ENCODE results near the gene STXBP6. TPM values are rescaled to one million over a fixed set of nuclear protein-coding genes. Genes with fewer than 3 reads are reported as not detected.

Gene STXBP6
- total and polyA plus RNA-seq, 2 of the 13 experiments (the other 11 are each of a cell fraction or from before 2014, with no cell fraction given), result 35.3 to 42.8 TPM

DNA sequence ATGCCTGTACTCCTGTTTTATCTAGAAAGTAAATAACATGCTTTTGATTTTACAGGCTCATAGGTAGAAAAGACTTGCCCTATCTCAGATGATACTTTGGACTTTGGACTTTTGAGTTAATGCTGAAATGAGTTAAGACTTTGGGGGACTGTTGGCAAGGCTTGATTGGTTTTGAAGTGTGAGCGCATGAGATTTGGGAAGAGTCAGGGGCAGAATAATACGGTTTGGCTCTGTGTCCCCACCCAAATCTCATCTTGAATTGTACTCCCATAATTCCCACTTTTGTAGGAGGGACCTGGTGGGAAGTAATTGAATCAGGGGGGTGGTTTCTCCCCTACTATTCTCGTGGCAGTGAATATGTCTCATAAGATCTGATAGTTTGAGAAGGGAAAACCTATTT, 259.8 kb downstream of the STXBP6 start (continued):
- TF ChIP-seq, protein P1, sequence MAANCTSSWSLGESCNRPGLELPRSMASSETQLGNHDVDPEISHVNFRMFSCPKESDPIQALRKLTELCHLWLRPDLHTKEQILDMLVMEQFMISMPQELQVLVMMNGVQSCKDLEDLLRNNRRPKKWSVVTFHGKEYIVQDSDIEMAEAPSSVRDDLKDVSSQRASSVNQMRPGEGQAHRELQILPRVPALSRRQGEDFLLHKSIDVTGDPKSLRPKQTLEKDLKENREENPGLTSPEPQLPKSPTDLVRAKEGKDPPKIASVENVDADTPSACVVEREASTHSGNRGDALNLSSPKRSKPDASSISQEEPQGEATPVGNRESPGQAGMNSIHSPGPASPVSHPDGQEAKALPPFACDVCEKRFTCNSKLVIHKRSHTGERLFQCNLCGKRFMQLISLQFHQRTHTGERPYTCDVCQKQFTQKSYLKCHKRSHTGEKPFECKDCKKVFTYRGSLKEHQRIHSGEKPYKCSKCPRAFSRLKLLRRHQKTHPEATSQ (CRISPR knock-in tag; IDR thresholded peaks at IDR 0.05; ENCODE audit: borderline replicate concordance), result peak; percentile 80; the same call in 1 of the 2 replicates
- TF ChIP-seq ZNF567 (CRISPR knock-in tag; IDR thresholded peaks at IDR 0.05; ENCODE audit: borderline replicate concordance) (no peak), ZNF569 (CRISPR knock-in tag; IDR thresholded peaks at IDR 0.05; ENCODE audit: borderline replicate concordance) (no peak), ZNF446 (CRISPR knock-in tag; IDR thresholded peaks at IDR 0.05) (no peak), ZNF530 (CRISPR knock-in tag; IDR thresholded peaks at IDR 0.05; ENCODE audit: low read depth) (no peak), SOX13 (IDR thresholded peaks at IDR 0.05) (no peak), SOX13 (CRISPR knock-in tag; conservative IDR thresholded peaks at IDR 0.05 in 1 of 2, IDR thresholded peaks at IDR 0.05 in 1 of 2) (no peak), POLR2AphosphoS5 (IDR thresholded peaks at IDR 0.05; ENCODE audit: low read depth, low read length) (no peak), KAT7 (CRISPR knock-in tag; IDR thresholded peaks at IDR 0.05; ENCODE audit: borderline replicate concordance) (no peak)

DNA sequence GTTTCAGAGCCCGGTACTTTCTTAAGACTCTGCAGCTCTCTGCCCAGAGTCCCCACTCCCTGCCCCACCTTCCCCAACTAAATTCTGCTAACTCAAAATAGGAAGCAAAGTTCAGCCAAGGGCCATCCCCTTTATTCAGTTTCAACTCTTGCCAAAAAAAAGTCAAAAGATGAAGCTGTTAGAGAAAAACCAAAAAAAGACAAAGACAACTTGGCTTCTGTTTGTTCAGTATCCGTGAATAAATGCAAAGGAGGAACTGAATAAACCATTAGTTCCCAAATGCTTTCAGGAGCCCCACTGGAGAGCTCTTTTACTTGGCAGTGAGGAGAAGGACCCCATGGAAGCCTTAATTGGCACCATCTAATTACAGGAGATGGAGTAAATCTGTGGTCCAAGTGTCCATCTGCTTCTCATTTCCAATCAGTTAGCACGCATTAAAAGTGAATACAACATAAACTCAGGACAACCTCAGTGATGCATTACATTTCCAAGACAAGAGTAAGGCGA, 260.5 kb downstream of the STXBP6 start:
- Histone ChIP-seq H3K9me3 (ENCODE audit: low read length) (no peaks in the 10 kb centered on the region), H2AFZ (ENCODE audit: low read length) (no peak overlapping the region), H3K27ac (ENCODE audit: extremely low read length, insufficient read depth, low read length) (no peak overlapping the region), H3K9ac (ENCODE audit: insufficient read depth, low read depth, low read length) (no peak overlapping the region), H4K20me1 (ENCODE audit: insufficient read depth, low read length) (no peaks in the 10 kb centered on the region), H3K36me3 (replicated peaks in 1 of 2; ENCODE audit: control insufficient read depth in 1 of 2, insufficient read depth in 2 of 2, low read length in 2 of 2) (no peaks in the 10 kb centered on the region), H3K4me1 (ENCODE audit: insufficient read depth, low read length) (peaks cover 11% of the 10 kb centered on the region; the same call in 1 of the 2 replicates), H3K4me2 (ENCODE audit: low read depth, low read length) (no peak overlapping the region), H3K27me3 (ENCODE audit: control insufficient read depth in 1 of 2, insufficient read depth in 2 of 2, low read length in 2 of 2) (peaks cover 0 to 3% of the 10 kb centered on the region in 2 experiments; a peak in 1 of 5 replicates), H3K79me2 (ENCODE audit: insufficient read depth, low read length) (no peaks in the 10 kb centered on the region), H3K4me3 (replicated peaks in 1 of 3; ENCODE audit: insufficient read depth in 1 of 3, low read depth in 2 of 3, low read length in 3 of 3) (no peak overlapping the region)
- ATAC-seq (no peak), FAIRE-seq (no peak), DNase-seq (ENCODE audit: low spot score) (no peak)
- POLR2A ChIA-PET, result no interaction called here
- WGBS (ENCODE audit: low lambda C conversion rate), result 31% methylated on average over 4 of the region's 4 CpGs
- no TSS peak for BruUV-seq (replicated peaks)
- in situ Hi-C loops (cut with HindIII; ENCODE audit: extremely low pct_ligation_motif_present, low pct_unique_long_range_greater_than_20kb), result no loop called here
- intact Hi-C loops (cut with micrococcal nuclease; ENCODE audit: unreplicated experiment), result no loop called here
- CTCF ChIA-PET (ENCODE audit: low intra/inter-chr PET ratio, low total read pairs), result no interaction called here
- TF ChIP-seq, protein P2, sequence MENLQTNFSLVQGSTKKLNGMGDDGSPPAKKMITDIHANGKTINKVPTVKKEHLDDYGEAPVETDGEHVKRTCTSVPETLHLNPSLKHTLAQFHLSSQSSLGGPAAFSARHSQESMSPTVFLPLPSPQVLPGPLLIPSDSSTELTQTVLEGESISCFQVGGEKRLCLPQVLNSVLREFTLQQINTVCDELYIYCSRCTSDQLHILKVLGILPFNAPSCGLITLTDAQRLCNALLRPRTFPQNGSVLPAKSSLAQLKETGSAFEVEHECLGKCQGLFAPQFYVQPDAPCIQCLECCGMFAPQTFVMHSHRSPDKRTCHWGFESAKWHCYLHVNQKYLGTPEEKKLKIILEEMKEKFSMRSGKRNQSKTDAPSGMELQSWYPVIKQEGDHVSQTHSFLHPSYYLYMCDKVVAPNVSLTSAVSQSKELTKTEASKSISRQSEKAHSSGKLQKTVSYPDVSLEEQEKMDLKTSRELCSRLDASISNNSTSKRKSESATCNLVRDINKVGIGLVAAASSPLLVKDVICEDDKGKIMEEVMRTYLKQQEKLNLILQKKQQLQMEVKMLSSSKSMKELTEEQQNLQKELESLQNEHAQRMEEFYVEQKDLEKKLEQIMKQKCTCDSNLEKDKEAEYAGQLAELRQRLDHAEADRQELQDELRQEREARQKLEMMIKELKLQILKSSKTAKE (CRISPR knock-in tag; IDR thresholded peaks at IDR 0.05; ENCODE audit: borderline replicate concordance), result no peak
- TF ChIP-seq ZNF501 (CRISPR knock-in tag; IDR thresholded peaks at IDR 0.05) (no peak), SIX4 (CRISPR knock-in tag; IDR thresholded peaks at IDR 0.05) (no peak), TAF15 (IDR thresholded peaks at IDR 0.05; ENCODE audit: low read depth, low read length, poor library complexity, severe bottlenecking) (no peak)
- TF ChIP-seq, protein P3, sequence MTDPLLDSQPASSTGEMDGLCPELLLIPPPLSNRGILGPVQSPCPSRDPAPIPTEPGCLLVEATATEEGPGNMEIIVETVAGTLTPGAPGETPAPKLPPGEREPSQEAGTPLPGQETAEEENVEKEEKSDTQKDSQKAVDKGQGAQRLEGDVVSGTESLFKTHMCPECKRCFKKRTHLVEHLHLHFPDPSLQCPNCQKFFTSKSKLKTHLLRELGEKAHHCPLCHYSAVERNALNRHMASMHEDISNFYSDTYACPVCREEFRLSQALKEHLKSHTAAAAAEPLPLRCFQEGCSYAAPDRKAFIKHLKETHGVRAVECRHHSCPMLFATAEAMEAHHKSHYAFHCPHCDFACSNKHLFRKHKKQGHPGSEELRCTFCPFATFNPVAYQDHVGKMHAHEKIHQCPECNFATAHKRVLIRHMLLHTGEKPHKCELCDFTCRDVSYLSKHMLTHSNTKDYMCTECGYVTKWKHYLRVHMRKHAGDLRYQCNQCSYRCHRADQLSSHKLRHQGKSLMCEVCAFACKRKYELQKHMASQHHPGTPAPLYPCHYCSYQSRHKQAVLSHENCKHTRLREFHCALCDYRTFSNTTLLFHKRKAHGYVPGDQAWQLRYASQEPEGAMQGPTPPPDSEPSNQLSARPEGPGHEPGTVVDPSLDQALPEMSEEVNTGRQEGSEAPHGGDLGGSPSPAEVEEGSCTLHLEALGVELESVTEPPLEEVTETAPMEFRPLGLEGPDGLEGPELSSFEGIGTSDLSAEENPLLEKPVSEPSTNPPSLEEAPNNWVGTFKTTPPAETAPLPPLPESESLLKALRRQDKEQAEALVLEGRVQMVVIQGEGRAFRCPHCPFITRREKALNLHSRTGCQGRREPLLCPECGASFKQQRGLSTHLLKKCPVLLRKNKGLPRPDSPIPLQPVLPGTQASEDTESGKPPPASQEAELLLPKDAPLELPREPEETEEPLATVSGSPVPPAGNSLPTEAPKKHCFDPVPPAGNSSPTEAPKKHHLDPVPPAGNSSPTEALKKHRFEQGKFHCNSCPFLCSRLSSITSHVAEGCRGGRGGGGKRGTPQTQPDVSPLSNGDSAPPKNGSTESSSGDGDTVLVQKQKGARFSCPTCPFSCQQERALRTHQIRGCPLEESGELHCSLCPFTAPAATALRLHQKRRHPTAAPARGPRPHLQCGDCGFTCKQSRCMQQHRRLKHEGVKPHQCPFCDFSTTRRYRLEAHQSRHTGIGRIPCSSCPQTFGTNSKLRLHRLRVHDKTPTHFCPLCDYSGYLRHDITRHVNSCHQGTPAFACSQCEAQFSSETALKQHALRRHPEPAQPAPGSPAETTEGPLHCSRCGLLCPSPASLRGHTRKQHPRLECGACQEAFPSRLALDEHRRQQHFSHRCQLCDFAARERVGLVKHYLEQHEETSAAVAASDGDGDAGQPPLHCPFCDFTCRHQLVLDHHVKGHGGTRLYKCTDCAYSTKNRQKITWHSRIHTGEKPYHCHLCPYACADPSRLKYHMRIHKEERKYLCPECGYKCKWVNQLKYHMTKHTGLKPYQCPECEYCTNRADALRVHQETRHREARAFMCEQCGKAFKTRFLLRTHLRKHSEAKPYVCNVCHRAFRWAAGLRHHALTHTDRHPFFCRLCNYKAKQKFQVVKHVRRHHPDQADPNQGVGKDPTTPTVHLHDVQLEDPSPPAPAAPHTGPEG (CRISPR knock-in tag; IDR thresholded peaks at IDR 0.05), result no peak

Measured in HepG2 (cell line).